MM.1S (cell line): Measurements from ENCODE around the gene LRRC4C.

ENCODE experiments used
- EZH2 ChIP-seq: fragments of 300-600 bp; sonication (generic); optimal IDR thresholded peaks from 2 replicates; pipeline ENCODE3; 2017; ENCODE audit warnings: low read depth, mild to moderate bottlenecking, antibody characterized with exemption, low read length, mixed read lengths
- EZH2phosphoT487 ChIP-seq: fragments of 300-600 bp; sonication (generic); IDR thresholded peaks from 2 replicates; pipeline ENCODE4 v1.6.1; 2018; ENCODE audit warnings: antibody characterized with exemption, low read length
- TF ChIP-seq, protein P1 (sequence below): fragments of 300-600 bp; sonication (generic); IDR thresholded peaks from 2 replicates; pipeline ENCODE4 v1.5.1; 2016; ENCODE audit warnings: antibody characterized with exemption, low read length, mixed read lengths

DNA sequence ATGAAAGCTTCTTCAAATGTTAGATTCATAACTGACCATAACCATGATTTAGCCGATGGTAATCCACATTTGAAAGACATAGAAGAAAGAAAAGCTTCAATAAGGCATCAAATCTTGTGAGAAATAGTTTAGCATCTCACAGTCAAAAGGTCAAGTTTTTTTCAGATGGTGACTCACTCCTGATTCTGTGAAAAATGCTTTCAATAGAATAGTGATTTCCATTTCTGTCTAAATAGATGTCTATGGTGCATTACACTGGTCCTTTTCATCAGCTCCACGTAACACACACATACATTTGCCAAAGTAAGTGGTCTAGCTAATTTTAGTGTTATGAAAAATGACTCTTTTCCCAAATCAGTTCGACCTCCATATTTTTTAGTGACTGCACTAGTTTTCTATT lies 139.2 kb downstream of the LRRC4C start:
- TF ChIP-seq, protein P1, sequence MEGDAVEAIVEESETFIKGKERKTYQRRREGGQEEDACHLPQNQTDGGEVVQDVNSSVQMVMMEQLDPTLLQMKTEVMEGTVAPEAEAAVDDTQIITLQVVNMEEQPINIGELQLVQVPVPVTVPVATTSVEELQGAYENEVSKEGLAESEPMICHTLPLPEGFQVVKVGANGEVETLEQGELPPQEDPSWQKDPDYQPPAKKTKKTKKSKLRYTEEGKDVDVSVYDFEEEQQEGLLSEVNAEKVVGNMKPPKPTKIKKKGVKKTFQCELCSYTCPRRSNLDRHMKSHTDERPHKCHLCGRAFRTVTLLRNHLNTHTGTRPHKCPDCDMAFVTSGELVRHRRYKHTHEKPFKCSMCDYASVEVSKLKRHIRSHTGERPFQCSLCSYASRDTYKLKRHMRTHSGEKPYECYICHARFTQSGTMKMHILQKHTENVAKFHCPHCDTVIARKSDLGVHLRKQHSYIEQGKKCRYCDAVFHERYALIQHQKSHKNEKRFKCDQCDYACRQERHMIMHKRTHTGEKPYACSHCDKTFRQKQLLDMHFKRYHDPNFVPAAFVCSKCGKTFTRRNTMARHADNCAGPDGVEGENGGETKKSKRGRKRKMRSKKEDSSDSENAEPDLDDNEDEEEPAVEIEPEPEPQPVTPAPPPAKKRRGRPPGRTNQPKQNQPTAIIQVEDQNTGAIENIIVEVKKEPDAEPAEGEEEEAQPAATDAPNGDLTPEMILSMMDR = no peak
- TF ChIP-seq EZH2 = no peak
- TF ChIP-seq EZH2phosphoT487 = no peak
